ENCODE data around the gene OTX2. TPM values are rescaled to one million over a fixed set of nuclear protein-coding genes. Genes with fewer than 3 reads are reported as not detected.

Gene OTX2
- total and polyA plus RNA-seq, 2 experiments from 2014 or later: 16.5 to 23.9 TPM

DNA sequence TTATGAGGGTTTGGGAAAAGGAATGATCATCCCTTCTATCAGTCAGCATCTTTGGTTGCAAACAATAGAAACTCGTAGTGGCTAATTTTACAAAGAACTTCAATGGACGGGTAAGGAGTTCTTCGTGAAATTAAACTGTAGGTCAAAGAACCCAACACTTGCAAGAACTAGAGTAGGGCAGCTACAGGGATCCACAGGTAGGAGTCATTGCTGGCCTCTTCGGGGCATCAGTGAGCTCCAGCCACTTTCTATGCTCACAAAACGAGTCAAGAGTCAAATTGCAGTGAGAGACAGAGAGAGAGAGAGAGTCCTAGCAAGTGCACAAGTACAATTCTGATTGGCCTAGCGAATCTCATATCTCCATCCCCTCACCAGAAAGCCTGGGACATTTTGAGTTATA is 29.9 kb upstream of the OTX2 start:
- H4K20me1 ChIP-seq (replicated peaks; ENCODE audit: insufficient read depth): no peaks in the 10 kb centered on the region
- TF ChIP-seq, protein P1, sequence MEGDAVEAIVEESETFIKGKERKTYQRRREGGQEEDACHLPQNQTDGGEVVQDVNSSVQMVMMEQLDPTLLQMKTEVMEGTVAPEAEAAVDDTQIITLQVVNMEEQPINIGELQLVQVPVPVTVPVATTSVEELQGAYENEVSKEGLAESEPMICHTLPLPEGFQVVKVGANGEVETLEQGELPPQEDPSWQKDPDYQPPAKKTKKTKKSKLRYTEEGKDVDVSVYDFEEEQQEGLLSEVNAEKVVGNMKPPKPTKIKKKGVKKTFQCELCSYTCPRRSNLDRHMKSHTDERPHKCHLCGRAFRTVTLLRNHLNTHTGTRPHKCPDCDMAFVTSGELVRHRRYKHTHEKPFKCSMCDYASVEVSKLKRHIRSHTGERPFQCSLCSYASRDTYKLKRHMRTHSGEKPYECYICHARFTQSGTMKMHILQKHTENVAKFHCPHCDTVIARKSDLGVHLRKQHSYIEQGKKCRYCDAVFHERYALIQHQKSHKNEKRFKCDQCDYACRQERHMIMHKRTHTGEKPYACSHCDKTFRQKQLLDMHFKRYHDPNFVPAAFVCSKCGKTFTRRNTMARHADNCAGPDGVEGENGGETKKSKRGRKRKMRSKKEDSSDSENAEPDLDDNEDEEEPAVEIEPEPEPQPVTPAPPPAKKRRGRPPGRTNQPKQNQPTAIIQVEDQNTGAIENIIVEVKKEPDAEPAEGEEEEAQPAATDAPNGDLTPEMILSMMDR (conservative IDR thresholded peaks at IDR 0.05; ENCODE audit: low read depth in 2 of 2): 0 out of 4 replicates have a peak, but pooled peaks of 1 of the 2 experiments have one; percentile 6
- TF ChIP-seq, protein P2, sequence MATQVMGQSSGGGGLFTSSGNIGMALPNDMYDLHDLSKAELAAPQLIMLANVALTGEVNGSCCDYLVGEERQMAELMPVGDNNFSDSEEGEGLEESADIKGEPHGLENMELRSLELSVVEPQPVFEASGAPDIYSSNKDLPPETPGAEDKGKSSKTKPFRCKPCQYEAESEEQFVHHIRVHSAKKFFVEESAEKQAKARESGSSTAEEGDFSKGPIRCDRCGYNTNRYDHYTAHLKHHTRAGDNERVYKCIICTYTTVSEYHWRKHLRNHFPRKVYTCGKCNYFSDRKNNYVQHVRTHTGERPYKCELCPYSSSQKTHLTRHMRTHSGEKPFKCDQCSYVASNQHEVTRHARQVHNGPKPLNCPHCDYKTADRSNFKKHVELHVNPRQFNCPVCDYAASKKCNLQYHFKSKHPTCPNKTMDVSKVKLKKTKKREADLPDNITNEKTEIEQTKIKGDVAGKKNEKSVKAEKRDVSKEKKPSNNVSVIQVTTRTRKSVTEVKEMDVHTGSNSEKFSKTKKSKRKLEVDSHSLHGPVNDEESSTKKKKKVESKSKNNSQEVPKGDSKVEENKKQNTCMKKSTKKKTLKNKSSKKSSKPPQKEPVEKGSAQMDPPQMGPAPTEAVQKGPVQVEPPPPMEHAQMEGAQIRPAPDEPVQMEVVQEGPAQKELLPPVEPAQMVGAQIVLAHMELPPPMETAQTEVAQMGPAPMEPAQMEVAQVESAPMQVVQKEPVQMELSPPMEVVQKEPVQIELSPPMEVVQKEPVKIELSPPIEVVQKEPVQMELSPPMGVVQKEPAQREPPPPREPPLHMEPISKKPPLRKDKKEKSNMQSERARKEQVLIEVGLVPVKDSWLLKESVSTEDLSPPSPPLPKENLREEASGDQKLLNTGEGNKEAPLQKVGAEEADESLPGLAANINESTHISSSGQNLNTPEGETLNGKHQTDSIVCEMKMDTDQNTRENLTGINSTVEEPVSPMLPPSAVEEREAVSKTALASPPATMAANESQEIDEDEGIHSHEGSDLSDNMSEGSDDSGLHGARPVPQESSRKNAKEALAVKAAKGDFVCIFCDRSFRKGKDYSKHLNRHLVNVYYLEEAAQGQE (IDR thresholded peaks at IDR 0.05; ENCODE audit: unreplicated experiment): no peak
- TF ChIP-seq, protein P3, sequence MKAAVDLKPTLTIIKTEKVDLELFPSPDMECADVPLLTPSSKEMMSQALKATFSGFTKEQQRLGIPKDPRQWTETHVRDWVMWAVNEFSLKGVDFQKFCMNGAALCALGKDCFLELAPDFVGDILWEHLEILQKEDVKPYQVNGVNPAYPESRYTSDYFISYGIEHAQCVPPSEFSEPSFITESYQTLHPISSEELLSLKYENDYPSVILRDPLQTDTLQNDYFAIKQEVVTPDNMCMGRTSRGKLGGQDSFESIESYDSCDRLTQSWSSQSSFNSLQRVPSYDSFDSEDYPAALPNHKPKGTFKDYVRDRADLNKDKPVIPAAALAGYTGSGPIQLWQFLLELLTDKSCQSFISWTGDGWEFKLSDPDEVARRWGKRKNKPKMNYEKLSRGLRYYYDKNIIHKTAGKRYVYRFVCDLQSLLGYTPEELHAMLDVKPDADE (IDR thresholded peaks at IDR 0.05): no peak
- no peak overlapping the region for H3K4me3 ChIP-seq
- H3K9me2 ChIP-seq (ENCODE audit: insufficient read depth): no peaks in the 10 kb centered on the region
- ATAC-seq (peak; percentile 39; the same call in 2 of the 3 replicates), DNase-seq (ENCODE audit: low spot score) (no peak)
- no peak overlapping the region for H3K27ac ChIP-seq (ENCODE audit: low read depth)
- H2AFZ ChIP-seq: no peak overlapping the region
- peaks cover 68% of the 10 kb centered on the region for H3K27me3 ChIP-seq (ENCODE audit: insufficient read depth)
- no peaks in the 10 kb centered on the region for H3K79me2 ChIP-seq (replicated peaks; ENCODE audit: insufficient read depth)
- Mint-ChIP-seq H3K27me3 (ENCODE audit: insufficient read depth, low read depth, poor library complexity) (peaks cover 21% of the 10 kb centered on the region), H3K9me3 (no peaks in the 10 kb centered on the region; the same call in 2 of the 3 replicates), H3K4me3 (no peak overlapping the region), H3K27ac (no peak overlapping the region), H3K4me1 (peaks cover 17% of the 10 kb centered on the region), H3K36me3 (ENCODE audit: low read depth) (no peaks in the 10 kb centered on the region)
- peaks cover 14% of the 10 kb centered on the region for H3K4me1 ChIP-seq (ENCODE audit: insufficient read depth)
- no peak overlapping the region for H3K4me2 ChIP-seq
- no peaks in the 10 kb centered on the region for H3K36me3 ChIP-seq (ENCODE audit: insufficient read depth)
- 0 out of 2 replicates have a peak, but pooled peaks cover 2% of the 10 kb centered on the region for H3F3A ChIP-seq (replicated peaks; ENCODE audit: low read depth)

DNA sequence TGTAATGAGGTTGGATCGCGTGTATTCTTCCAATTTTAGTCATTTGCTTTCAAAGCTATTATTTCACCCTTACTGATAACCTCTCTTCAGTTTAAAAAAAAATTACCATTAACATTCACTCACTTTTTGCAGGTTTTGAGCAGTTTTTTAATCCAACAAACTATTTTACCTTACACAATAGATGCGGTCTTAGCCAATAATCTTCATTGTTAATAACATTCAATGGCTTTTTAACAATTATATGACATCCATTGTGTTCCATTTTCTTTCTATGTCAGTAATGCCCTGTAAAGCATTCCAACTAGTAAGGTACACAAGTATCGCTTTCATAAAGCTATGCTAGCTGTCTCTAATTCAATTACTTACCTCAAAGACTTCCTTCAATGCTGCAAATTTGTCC is 18.9 kb upstream of the OTX2 start:
- DNase-seq (ENCODE audit: low spot score) (no peak), ATAC-seq (no peak)
- no peak overlapping the region for H3K4me3 Mint-ChIP-seq
- Histone ChIP-seq H3K36me3 (ENCODE audit: insufficient read depth) (no peaks in the 10 kb centered on the region), H3K79me2 (replicated peaks; ENCODE audit: insufficient read depth) (no peaks in the 10 kb centered on the region), H3K9me2 (ENCODE audit: insufficient read depth) (peaks cover 4% of the 10 kb centered on the region; the same call in 1 of the 2 replicates), H3K27me3 (ENCODE audit: insufficient read depth) (no peaks in the 10 kb centered on the region), H3K4me2 (no peak overlapping the region), H3K4me1 (ENCODE audit: insufficient read depth) (no peaks in the 10 kb centered on the region), H3K4me3 (no peak overlapping the region), H3K27ac (ENCODE audit: low read depth) (no peak overlapping the region), H2AFZ (no peak overlapping the region), H4K20me1 (replicated peaks; ENCODE audit: insufficient read depth) (no peaks in the 10 kb centered on the region), H3F3A (replicated peaks; ENCODE audit: low read depth) (no peaks in the 10 kb centered on the region)
- no peaks in the 10 kb centered on the region for H3K36me3 Mint-ChIP-seq (ENCODE audit: low read depth)
- peaks cover 8% of the 10 kb centered on the region for H3K27me3 Mint-ChIP-seq (ENCODE audit: insufficient read depth, low read depth, poor library complexity)
- no peak overlapping the region for H3K27ac Mint-ChIP-seq
- H3K9me3 Mint-ChIP-seq: no peaks in the 10 kb centered on the region
- H3K4me1 Mint-ChIP-seq: no peaks in the 10 kb centered on the region
- TF ChIP-seq CREB1 (CRISPR knock-in tag; IDR thresholded peaks at IDR 0.05; ENCODE audit: low read depth): no peak
- TF ChIP-seq, protein P2 (IDR thresholded peaks at IDR 0.05; ENCODE audit: unreplicated experiment): no peak
- no peak for TF ChIP-seq ZNF114 (CRISPR knock-in tag; IDR thresholded peaks at IDR 0.05)
- TF ChIP-seq NANOG (IDR thresholded peaks at IDR 0.05; ENCODE audit: borderline replicate concordance): no peak
- TF ChIP-seq, protein P1 (conservative IDR thresholded peaks at IDR 0.05; ENCODE audit: low read depth in 2 of 2): no peak
- TF ChIP-seq POLR2AphosphoS5 (IDR thresholded peaks at IDR 0.05; ENCODE audit: low read depth): no peak
- no peak for TF ChIP-seq STAT1 (IDR thresholded peaks at IDR 0.05; ENCODE audit: unreplicated experiment)
- TF ChIP-seq EZH2phosphoT487 (IDR thresholded peaks at IDR 0.05; ENCODE audit: unreplicated experiment): no peak
- no peak for TF ChIP-seq EZH2 (IDR thresholded peaks at IDR 0.05; ENCODE audit: low read depth, unreplicated experiment)
- TF ChIP-seq, protein P3 (IDR thresholded peaks at IDR 0.05): no peak
